Fibroblast of lung (primary cell): ENCODE measurements around the gene SLC37A1. TPM values are rescaled to one million over a fixed set of nuclear protein-coding genes. Genes with fewer than 3 reads are reported as not detected.

Experiments
- DNase-seq, 2 donors: peaks; one replicate each; pipeline versions ENCODE4 v3.0.0 to v3.0.0-alpha.2; 2010; ENCODE audit warnings: low read depth in 2 of 2
- H2AFZ ChIP-seq: 2 replicates; pipeline ENCODE4 v1.5.1; 2012; ENCODE audit warnings: low read length, control low read depth, inconsistent platforms
- H3K27ac ChIP-seq: 2 replicates; pipeline ENCODE4 v1.5.1; 2011; ENCODE audit warnings: low read length, control low read depth; ENCODE audit not compliant: insufficient read depth
- H3K27me3 ChIP-seq: 2 replicates; pipeline ENCODE4 v1.5.1; 2011; ENCODE audit warnings: mild to moderate bottlenecking, low read length; ENCODE audit not compliant: control insufficient read depth, insufficient read depth
- H3K36me3 ChIP-seq: 2 replicates; pipeline ENCODE4 v1.5.1; 2011; ENCODE audit warnings: low read length; ENCODE audit not compliant: control insufficient read depth, insufficient read depth
- H3K4me1 ChIP-seq: 2 replicates; pipeline ENCODE4 v1.5.1; 2011; ENCODE audit warnings: low read length; ENCODE audit not compliant: control insufficient read depth, insufficient read depth; ENCODE audit errors: extremely low read depth
- H3K4me2 ChIP-seq: 2 replicates; pipeline ENCODE4 v1.5.1; 2011; ENCODE audit warnings: low read length, control low read depth; ENCODE audit not compliant: insufficient read depth; ENCODE audit errors: extremely low read depth
- H3K4me3 ChIP-seq, 4 experiments: fragments of 200-600 bp in 1 of 4; sonication (generic) in 1 of 4; replicated peaks in 1 of 4; 2 replicates each; pipeline ENCODE4 v1.5.1; 2011 to 2016; ENCODE audit warnings: low read length in 4 of 4, low read depth in 3 of 4, mild to moderate bottlenecking in 3 of 4, control low read depth in 2 of 4, inconsistent platforms in 1 of 4, mixed read lengths in 1 of 4; ENCODE audit not compliant: insufficient read depth in 1 of 4; ENCODE audit errors: control extremely low read depth in 1 of 4
- H3K79me2 ChIP-seq: 2 replicates; pipeline ENCODE4 v1.5.1; 2012; ENCODE audit warnings: mild to moderate bottlenecking, low read length, inconsistent platforms; ENCODE audit not compliant: control insufficient read depth, insufficient read depth
- H3K9ac ChIP-seq: 2 replicates; pipeline ENCODE4 v1.5.1; 2011; ENCODE audit warnings: mild to moderate bottlenecking, low read length, control low read depth; ENCODE audit not compliant: insufficient read depth
- H3K9me3 ChIP-seq: 2 replicates; pipeline ENCODE4 v1.5.1; 2012; ENCODE audit warnings: low read depth, low read length; ENCODE audit not compliant: control insufficient read depth, insufficient read depth
- H4K20me1 ChIP-seq: 2 replicates; pipeline ENCODE4 v1.5.1; 2011; ENCODE audit warnings: low read length; ENCODE audit not compliant: control insufficient read depth, insufficient read depth; ENCODE audit errors: extremely low read depth
- EZH2 ChIP-seq: IDR thresholded peaks from 2 replicates; pipeline ENCODE4 v1.5.1; 2012; ENCODE audit warnings: low read length, control low read depth, mild to moderate bottlenecking; ENCODE audit errors: missing control alignments
- polyA plus RNA-seq, 2 donors: library from polyadenylated mRNA; depleted of rRNA in 1 of 2; stranded (reverse) in 1 of 2; unstranded in 1 of 2; fragments of >200 nt; gene quantifications; 2 replicates each; pipeline ENCODE4 v1.2.1, GENCODE V29; 2011 to 2012; ENCODE audit warnings: missing spikeins in 1 of 2
- total RNA-seq: library from RNA; depleted of rRNA; stranded (reverse); fragments of >200 nt; gene quantifications from 2 replicates; pipeline ENCODE4 v1.2.1, GENCODE V29; 2014
- TF ChIP-seq, protein P1 (sequence below), 2 donors: IDR thresholded peaks in 1 of 2; conservative IDR thresholded peaks in 1 of 2; 1 replicate in 1 of 2; 2 replicates in 1 of 2; pipeline ENCODE4 v1.5.1; 2011 to 2012; ENCODE audit warnings: low read length in 2 of 2, control low read depth in 1 of 2, inconsistent platforms in 1 of 2, low read depth in 1 of 2, mild to moderate bottlenecking in 1 of 2

Gene SLC37A1
- total and polyA plus RNA-seq, 2 donors (not counting 1 experiment from before 2014, with no cell fraction given) = 0.42 to 6.4 TPM

GRCh38 chr21:42496120-42496838 lies 17.4 kb upstream of the SLC37A1 start, which contains the start of gene RSPH1:
TSS of gene RSPH1 (minus strand) at chr21:42496224. CDS start at chr21:42496186, 38 bp downstream.
- H3K9ac ChIP-seq = peak within 1 kb of the TSS; percentile 71
- DNase-seq = peak; percentile 96
- H3K27ac ChIP-seq = peak within 1 kb of the TSS; percentile 70
- no peaks in the 10 kb centered on the region for H4K20me1 ChIP-seq
- no peaks in the 10 kb centered on the region for H3K36me3 ChIP-seq
- H2AFZ ChIP-seq = peak within 1 kb of the TSS; percentile 90
- no peaks in the 10 kb centered on the region for H3K9me3 ChIP-seq
- peak within 1 kb of the TSS; percentile 96 for H3K4me2 ChIP-seq
- H3K4me1 ChIP-seq = no peaks in the 10 kb centered on the region
- H3K79me2 ChIP-seq = no peaks in the 10 kb centered on the region
- no peak for TF ChIP-seq EZH2
- TF ChIP-seq, protein P1, sequence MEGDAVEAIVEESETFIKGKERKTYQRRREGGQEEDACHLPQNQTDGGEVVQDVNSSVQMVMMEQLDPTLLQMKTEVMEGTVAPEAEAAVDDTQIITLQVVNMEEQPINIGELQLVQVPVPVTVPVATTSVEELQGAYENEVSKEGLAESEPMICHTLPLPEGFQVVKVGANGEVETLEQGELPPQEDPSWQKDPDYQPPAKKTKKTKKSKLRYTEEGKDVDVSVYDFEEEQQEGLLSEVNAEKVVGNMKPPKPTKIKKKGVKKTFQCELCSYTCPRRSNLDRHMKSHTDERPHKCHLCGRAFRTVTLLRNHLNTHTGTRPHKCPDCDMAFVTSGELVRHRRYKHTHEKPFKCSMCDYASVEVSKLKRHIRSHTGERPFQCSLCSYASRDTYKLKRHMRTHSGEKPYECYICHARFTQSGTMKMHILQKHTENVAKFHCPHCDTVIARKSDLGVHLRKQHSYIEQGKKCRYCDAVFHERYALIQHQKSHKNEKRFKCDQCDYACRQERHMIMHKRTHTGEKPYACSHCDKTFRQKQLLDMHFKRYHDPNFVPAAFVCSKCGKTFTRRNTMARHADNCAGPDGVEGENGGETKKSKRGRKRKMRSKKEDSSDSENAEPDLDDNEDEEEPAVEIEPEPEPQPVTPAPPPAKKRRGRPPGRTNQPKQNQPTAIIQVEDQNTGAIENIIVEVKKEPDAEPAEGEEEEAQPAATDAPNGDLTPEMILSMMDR (conservative IDR thresholded peaks at IDR 0.05 in 1 of 2, IDR thresholded peaks at IDR 0.05 in 1 of 2; ENCODE audit: low read depth in 1 of 2, low read length in 2 of 2) = no peak
- peak within 1 kb of the TSS; percentile 62 to 78 (median 72) for H3K4me3 ChIP-seq
- H3K27me3 ChIP-seq = peaks cover 4% of the 10 kb centered on the region

GRCh38 chr21:42496839-42497202 lies 16.8 kb upstream of the SLC37A1 start:
- no peaks in the 10 kb centered on the region for H4K20me1 ChIP-seq
- TF ChIP-seq EZH2 = no peak
- TF ChIP-seq, protein P1 (conservative IDR thresholded peaks at IDR 0.05 in 1 of 2, IDR thresholded peaks at IDR 0.05 in 1 of 2; ENCODE audit: low read depth in 1 of 2, low read length in 2 of 2) = no peak
- DNase-seq = peak in 1 of 2 donors; percentile 11

GRCh38 chr21:42498012-42498411 lies 15.6 kb upstream of the SLC37A1 start:
- Histone ChIP-seq H3K4me1 (no peaks in the 10 kb centered on the region), H3K79me2 (no peaks in the 10 kb centered on the region), H3K4me2 (no peak overlapping the region), H3K4me3 (no peak overlapping the region), H4K20me1 (no peaks in the 10 kb centered on the region), H3K27ac (no peak overlapping the region), H3K9me3 (no peaks in the 10 kb centered on the region), H3K27me3 (peaks cover 3% of the 10 kb centered on the region), H3K36me3 (no peaks in the 10 kb centered on the region), H2AFZ (no peak overlapping the region), H3K9ac (no peak overlapping the region)
- TF ChIP-seq, protein P1 (conservative IDR thresholded peaks at IDR 0.05 in 1 of 2, IDR thresholded peaks at IDR 0.05 in 1 of 2; ENCODE audit: low read depth in 1 of 2, low read length in 2 of 2) = no peak
- TF ChIP-seq EZH2 = no peak
- no peak for DNase-seq

More at GRCh38 chr21:42496839-42497202, 16.8 kb upstream of the SLC37A1 start:
- no peaks in the 10 kb centered on the region for H3K4me1 ChIP-seq
- H3K27ac ChIP-seq = peak overlapping the region; percentile 70
- peak overlapping the region; percentile 50 to 74 (median 66) for H3K4me3 ChIP-seq
- no peaks in the 10 kb centered on the region for H3K36me3 ChIP-seq
- no peaks in the 10 kb centered on the region for H3K79me2 ChIP-seq
- peaks cover 4% of the 10 kb centered on the region for H3K27me3 ChIP-seq
- peak overlapping the region; percentile 71 for H3K9ac ChIP-seq
- H3K9me3 ChIP-seq = no peaks in the 10 kb centered on the region
- peak overlapping the region; percentile 90 for H2AFZ ChIP-seq
- H3K4me2 ChIP-seq = peak overlapping the region; percentile 93
